H4 (cell line): Measurements from ENCODE around the gene NUP98. TPM values are rescaled to one million over a fixed set of nuclear protein-coding genes. Genes with fewer than 3 reads are reported as not detected.
A peak's percentile ranks its signal among the peaks of the same experiment; 100 is the strongest.

Experiments used
- DNase-seq: peaks from one replicate; pipeline ENCODE4 v3.0.0-alpha.2; 2015; ENCODE audit warnings: low spot score
- total RNA-seq: library from RNA; depleted of rRNA; stranded (reverse); fragments of >200 nt; shearing (Covaris generic); gene quantifications from 2 replicates; pipeline ENCODE4 v1.2.3, GENCODE V29; 2014

Gene NUP98
- total RNA-seq, 1 experiment from 2014 or later: 101 TPM

DNA sequence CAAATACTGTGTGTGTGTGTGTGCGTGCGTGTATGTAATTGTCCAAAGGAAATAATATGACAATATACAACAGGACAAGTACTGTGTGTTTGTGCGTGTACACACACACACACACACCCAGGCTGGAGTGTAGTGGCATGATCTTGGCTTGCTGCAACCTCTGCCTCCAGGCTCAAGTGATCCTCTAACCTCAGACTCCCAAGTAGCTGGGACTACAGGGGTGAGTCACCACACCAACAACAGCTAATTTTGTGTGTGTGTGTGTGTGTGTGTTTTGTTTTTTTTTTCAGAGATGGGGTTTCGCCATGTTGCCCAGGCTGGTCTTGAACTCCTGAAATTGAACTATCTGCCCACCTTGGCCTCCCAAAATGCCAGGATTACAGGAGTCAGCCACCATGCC is 61.5 kb downstream of the NUP98 start:
- no peak for DNase-seq

GRCh38 chr11:3732671-3733436 is 64.5 kb downstream of the NUP98 start:
- no peak for DNase-seq

DNA sequence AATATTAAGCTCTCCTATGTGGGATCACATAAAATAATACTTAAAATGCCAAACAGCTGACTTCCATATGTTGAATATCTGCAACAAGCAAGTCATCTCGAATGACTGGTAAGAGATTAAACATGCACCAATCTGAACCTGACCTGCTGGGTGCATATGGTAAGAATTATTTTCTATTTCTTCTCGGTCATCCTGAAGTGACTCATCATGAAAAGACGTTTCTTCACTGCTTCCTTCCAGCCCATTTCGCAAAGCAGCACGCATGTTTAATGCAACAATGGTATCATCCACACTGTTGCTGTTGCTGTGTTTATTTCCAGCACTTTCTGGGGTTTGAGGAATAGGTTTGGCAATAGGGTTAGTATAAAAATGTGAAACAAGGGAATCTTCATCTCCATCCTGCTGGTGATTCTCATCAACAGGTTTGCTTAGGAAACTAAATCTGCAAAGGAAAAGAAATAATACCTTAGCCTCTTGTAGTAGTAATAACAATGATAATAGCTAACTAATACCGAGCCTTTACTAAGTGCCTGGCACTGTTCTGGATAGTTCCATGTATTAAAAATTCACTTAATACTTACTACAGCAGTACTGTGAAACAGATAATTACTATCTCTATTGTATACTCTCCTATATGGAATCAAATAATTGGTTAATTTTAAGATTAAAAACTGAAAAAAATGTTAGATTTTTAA is 74.2 kb downstream of the NUP98 start:
- DNase-seq: peak; percentile 88

- DNase-seq: no peak
Measured at GRCh38 chr11:3722100-3722499, 75.3 kb downstream of the NUP98 start.

GRCh38 chr11:3720997-3721396 is 76.4 kb downstream of the NUP98 start:
- DNase-seq: no peak

DNA sequence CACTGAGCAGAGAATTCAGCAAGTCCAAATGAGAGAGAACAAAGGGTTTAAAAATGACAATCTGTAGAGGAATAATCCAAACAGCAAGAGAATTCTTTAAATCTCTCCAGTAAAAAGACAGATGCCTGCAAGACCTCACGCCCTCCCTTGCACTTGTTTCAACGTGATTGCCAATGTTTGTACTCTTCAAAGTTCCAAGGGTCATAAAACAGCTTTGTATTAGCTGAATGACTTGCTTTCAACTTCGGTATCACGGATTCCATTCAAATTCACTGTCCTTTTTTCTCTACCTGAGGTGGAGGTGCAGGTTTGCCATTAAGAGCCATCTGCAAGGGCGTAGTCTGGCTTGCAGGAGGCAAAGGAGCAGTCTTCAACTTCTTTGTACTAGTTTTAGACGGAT is 85.1 kb downstream of the NUP98 start:
- DNase-seq: no peak

- DNase-seq: no peak
Measured at GRCh38 chr11:3710485-3711259, 86.7 kb downstream of the NUP98 start.

DNA sequence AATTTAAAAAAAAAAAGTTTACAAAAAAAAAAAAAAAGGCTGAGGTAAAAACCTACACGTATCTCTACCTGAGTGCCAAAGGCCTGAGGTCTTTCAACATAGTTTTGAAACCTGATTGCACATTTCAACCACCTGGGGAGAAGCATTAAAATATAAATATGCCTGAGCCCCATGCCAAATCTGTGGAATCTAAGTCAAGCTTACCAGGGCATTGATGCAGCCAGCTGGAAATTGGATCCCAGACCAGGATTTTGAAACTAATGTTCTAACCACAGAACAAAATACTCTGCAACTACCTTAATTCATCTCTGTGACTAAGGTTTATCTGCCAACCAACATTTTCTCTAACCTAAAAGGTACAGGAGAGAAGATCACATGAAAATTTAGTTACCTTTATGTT is 87.4 kb downstream of the NUP98 start:
- DNase-seq: no peak

GRCh38 chr11:3707176-3707575 is 90.2 kb downstream of the NUP98 start:
- DNase-seq: no peak

DNA sequence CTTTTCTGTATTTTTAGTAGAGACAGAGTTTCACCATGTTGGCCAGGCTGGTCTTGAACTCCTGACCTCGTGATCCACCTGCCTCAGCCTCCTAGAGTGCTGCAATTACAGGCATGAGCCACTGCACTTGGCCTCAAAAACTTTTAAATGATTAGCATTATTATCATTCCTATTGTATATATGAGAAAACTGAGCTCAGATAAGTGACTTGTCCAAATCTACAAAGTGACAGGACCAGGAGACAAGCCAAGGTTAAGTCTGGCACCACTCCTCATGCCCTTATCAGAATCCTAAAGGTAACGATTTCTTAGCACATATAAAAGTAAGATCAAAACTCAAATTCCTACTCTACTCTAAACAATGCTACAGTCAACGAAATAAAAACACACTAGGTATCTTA is 94.0 kb downstream of the NUP98 start:
- no peak for DNase-seq

- no peak for DNase-seq
Measured at GRCh38 chr11:3700910-3701309, 96.4 kb downstream of the NUP98 start.

GRCh38 chr11:3700410-3700809 is 96.9 kb downstream of the NUP98 start:
- no peak for DNase-seq

DNA sequence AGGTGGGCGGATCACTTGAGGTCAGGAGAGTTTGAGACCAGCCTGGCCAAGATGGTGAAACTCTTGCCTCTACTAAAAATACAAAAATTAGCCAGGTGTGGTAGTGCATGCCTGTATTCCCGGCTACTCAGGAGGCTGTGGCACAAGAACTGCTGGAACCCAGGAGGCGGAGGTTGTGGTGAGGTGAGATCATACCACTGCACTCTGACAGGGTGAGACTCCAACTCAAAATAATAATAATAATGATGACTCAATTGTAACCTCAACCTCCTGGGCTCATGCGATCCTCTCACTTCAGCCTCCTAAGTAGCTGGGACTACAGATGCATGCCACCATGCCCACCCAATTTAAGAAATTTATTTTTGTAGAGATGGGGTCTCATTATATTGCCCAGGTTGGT is 110.6 kb downstream of the NUP98 start:
- no peak for DNase-seq

- DNase-seq: no peak
Measured at GRCh38 chr11:3685923-3686322, 111.4 kb downstream of the NUP98 start.

DNA sequence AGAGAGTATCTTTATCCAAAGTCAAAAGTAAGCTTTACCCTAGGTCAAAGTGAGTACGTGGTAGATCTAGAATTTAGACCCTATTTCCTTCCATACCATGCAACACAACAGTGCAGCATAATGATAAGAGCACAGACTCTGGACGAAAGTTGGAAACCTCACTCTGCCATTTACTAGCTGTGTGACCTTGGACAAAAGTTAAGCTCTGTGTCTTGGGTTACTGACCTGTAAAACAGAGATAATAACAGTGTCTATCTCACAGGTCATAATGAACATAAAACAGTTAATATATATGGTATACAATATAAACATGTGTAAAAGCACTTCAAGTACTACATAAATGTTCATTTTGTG is 112.6 kb downstream of the NUP98 start:
- DNase-seq: no peak

GRCh38 chr11:3684129-3684818 is 113.1 kb downstream of the NUP98 start:
- no peak for DNase-seq

GRCh38 chr11:3683039-3683438 is 114.3 kb downstream of the NUP98 start:
- DNase-seq: no peak

DNA sequence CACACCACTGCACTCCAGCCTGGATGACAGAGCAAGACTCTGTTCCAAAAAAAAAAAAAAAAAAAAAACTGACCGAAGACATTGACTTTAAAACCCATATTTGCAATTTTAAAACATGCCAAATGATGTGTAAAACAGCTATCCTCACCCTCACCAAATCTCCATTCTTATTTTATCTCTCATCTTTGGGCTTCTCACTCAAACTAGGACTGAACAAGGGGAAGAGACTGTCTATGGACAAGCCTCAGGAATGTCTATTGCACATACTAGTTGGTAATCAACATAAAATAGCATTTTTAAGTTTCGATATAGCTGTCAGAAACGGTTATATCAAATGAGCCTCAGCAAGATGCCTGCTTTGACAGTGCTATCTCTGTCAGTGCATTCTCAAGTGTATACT is 118.3 kb downstream of the NUP98 start:
- no peak for DNase-seq

GRCh38 chr11:3675971-3676370 is 121.4 kb downstream of the NUP98 start:
- no peak for DNase-seq

- no peak for DNase-seq
Measured at GRCh38 chr11:3674189-3674588, 123.2 kb downstream of the NUP98 start.

- DNase-seq: no peak
Measured at GRCh38 chr11:3671334-3672254, 125.8 kb downstream of the NUP98 start, which contains the start of gene CHRNA10. Gene CHRNA10 (minus strand): TSS chr11:3671384. CDS start chr11:3671312, 72 bp downstream.
